HL-60/S4 treated with phorbol 12-myristate 13-acetate at 8.2 ng/mL for 4 days and 3 days (cell line): ENCODE results near the gene HSD17B11.
"Not testable (repeated sequence)": the region's sequence is repeated elsewhere in the genome, so short reads cannot be mapped to it uniquely, and the experiment has no call there.

ENCODE experiments used
- in situ Hi-C: fragments of 300-500 bp; cut with MboI; formaldehyde crosslinking; loops from 2 replicates; pipeline ENCODE4 v1.15.0; 2022; ENCODE audit warnings: low sequenced_read_pairs

The HSD17B11 gene

DNA sequence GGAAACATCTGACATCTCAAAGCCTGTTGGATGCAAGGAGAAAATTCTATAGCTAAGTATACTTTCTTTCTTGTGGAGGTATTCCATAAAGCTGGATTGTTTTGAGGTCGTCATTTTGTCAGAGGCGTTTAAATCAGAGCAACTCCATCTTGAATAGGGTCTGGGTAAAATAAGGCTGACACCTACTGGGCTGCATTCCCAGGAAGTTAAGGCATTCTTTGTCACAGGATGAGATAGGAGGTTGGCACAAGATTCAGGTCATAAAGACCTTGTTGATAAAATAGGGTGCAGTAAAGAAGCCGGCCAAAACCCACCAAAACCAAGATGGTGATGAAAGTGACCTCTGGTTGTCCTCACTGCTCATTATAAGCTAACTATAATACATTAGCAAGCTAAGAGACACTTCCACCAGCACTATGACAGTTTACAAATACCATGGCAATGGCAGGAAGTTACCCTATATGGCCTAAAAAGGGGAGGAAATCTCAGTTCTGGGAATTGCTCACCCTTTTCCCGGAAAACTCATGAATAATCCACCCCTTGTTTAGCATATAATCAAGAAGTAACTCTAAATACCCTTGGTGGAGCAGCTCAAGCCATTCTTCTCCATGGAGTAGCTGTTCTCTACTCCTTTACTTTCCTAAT lies 80.2 kb downstream of the HSD17B11 start:
- in situ Hi-C loops: no loop called here

DNA sequence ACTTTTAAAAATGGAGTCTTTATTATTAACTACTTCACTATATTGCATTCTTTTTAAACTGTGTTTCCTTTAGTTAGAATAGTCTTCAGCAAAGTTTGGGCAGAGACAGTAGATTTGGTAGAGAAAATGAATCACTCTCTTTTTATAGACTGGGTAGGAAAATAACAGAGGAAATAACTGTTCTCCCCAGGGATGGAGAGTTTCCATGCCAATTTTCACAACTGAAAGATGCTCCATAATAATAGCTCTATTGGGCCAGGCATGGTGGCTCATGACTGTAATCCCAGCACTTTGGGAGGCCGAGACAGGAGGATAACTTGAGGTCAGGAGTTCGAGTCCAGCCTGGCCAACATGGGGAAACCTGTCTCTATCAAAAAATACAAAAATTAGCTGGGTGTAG lies 81.4 kb downstream of the HSD17B11 start:
- in situ Hi-C loops: no loop called here

GRCh38 chr4:87306056-87306455 lies 84.9 kb downstream of the HSD17B11 start:
- in situ Hi-C loops: no loop called here

- in situ Hi-C loops: no loop called here
These were observed 85.4 kb downstream of the HSD17B11 start for GRCh38 chr4:87305562-87305961.

DNA sequence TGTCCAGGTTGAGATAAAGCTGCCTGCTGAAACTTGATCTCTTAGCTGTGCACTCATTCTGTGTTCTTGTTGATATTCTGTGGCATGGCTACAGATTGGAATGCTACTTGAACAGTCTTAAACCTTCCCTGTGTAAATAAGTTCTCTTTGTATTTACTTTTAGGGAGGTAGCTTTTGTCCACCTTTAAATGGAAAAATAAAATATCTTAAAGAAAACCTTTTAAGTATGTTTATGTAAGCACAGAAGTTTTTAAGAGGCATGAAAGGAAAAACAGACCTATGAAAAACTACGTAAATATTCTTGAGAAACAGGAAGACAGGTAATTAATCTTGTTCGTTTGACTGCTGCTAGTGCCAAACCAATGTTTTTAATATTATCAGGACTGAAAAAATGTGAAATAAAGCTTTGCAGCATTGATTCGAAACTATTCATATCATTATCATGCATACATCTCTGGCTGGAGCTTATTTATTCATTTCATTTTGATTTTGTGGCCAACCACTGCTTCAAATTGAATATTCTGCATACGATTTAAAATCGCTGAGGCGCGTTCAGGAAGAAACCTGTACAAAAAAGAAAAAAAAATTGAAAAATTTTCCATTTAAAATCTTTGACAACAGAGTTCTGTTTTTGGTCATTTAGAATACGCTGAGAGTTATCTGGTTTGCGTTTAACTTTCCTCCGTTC lies 86.1 kb downstream of the HSD17B11 start:
- in situ Hi-C loops: no loop called here

GRCh38 chr4:87299898-87300297 lies 91.1 kb downstream of the HSD17B11 start:
- in situ Hi-C loops: no loop called here

DNA sequence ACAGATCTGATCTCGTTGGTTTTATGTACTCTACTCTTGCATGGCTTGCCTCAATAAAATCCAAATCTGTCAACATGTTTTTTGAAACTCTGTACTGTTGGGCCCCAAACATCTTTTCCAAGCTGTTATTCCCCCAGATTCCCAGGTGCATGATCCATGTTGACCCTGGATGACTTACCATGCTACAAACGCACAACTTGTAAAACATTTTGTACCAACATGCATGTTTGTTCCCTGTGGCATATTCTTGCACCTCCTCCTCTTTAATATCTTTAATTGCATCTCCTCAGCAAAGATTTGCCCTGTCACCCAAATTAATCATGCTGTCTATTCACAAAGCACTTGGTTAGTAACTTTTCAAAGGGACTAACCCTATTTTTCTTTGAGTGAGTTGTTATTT lies 92.6 kb downstream of the HSD17B11 start:
- in situ Hi-C loops: no loop called here

- in situ Hi-C loops: not testable (repeated sequence)
These were observed 96.1 kb downstream of the HSD17B11 start for GRCh38 chr4:87294911-87295310.

GRCh38 chr4:87293889-87294288 lies 97.1 kb downstream of the HSD17B11 start:
- in situ Hi-C loops: not testable (repeated sequence)

GRCh38 chr4:87286970-87287369 lies 104.0 kb downstream of the HSD17B11 start:
- in situ Hi-C loops: no loop called here
